GM10266 (cell line): Measurements from ENCODE around the gene PDZD4.

Experiments
- DNase-seq: peaks from one replicate; pipeline ENCODE4 v3.0.0; 2012; ENCODE audit errors: extremely low spot score
- TF ChIP-seq, protein P1 (sequence below): IDR thresholded peaks from 2 replicates; pipeline ENCODE4 v1.5.1; 2012; ENCODE audit warnings: mild to moderate bottlenecking, low read depth; ENCODE audit not compliant: control insufficient read depth, insufficient read depth; ENCODE audit errors: missing control alignments

The PDZD4 gene

GRCh38 chrX:153816831-153817690, 13.3 kb downstream of the PDZD4 start:
- TF ChIP-seq, protein P1, sequence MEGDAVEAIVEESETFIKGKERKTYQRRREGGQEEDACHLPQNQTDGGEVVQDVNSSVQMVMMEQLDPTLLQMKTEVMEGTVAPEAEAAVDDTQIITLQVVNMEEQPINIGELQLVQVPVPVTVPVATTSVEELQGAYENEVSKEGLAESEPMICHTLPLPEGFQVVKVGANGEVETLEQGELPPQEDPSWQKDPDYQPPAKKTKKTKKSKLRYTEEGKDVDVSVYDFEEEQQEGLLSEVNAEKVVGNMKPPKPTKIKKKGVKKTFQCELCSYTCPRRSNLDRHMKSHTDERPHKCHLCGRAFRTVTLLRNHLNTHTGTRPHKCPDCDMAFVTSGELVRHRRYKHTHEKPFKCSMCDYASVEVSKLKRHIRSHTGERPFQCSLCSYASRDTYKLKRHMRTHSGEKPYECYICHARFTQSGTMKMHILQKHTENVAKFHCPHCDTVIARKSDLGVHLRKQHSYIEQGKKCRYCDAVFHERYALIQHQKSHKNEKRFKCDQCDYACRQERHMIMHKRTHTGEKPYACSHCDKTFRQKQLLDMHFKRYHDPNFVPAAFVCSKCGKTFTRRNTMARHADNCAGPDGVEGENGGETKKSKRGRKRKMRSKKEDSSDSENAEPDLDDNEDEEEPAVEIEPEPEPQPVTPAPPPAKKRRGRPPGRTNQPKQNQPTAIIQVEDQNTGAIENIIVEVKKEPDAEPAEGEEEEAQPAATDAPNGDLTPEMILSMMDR: no peak
- no peak for DNase-seq

DNA sequence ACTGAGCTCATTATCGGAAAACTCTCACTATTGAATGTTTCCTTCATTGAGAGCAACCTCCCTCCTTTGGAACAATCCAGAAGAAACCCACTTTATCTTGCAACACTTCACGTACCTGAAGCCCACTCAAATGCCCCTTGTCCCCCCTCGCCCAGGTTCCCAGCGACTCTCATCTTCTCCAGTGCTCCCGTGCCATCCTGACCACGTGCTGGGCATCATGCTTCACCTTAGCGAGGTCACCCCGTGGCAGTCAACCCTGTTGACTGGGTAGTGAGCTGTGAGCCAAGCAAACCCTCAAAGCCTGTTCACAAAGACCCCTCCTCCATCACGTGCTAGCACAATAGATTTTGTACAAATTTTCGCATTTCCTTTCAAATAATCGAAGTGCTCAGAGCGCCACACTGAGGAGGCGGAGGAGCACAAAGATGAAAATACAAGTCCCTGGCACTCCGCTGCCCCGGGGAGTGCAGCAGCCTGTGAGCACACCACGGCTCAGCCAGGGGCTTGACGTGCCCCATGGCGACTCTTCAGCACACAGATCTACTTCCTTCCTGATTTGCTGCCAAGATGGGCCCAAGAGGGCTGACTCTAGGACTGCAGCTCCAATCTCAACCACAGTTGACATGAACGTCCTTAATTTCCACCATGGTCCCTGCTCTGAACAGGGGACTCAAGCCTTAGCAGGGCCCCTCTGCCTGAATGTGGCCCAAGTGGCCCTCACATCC, 15.6 kb downstream of the PDZD4 start:
- no peak for DNase-seq
- TF ChIP-seq, protein P1: no peak

GRCh38 chrX:153813161-153813560, 17.2 kb downstream of the PDZD4 start:
- DNase-seq: no peak
- TF ChIP-seq, protein P1: no peak

DNA sequence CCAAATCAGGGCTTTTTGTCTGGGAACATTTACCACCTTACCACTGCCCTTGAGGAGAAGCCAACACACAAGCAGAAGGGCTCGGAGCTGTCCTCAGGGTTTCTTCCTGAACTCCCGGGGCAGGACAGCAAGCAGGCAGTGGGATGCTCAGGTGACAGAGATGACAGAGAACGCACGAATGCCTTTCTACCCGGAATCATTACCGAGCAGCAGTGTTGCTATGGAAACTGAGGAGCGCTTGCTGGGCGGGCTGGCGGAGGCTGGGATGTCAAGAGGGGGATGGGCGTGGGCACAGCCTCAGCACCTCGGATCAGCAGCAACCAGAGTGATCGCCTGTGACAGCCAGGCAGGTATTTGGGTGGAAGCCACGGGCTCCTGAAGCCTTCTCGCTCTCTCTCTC, 18.1 kb downstream of the PDZD4 start:
- TF ChIP-seq, protein P1: no peak
- DNase-seq: no peak

GRCh38 chrX:153807976-153808375, 22.4 kb downstream of the PDZD4 start:
- no peak for DNase-seq
- TF ChIP-seq, protein P1: no peak

DNA sequence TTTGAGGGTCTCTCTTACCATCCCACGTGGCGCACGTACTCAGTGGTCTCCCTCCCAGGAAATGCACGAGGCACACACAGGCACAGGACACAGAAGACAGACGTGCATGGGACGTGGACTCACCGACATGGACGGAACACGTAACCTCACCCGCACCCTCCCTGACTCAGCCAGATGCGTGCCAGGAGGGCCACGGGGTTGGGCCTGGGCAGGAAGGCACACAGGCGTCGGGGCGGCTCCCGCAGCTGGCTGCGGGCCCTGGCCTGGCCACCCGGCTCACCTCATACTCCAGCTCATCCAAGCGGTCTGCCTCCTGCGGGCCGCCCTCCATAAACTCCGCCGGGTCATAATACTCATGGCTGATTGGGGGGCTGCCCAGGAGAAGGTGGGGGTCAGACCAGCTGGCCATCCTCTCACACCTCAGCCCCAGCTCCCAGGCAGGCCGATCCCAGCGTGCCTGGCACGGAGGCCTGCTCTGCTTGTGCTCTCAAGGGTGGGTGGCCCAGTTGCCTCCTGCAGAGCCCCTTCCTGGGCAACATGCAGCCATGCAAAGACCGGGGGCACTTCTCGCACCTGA, 23.3 kb downstream of the PDZD4 start:
- TF ChIP-seq, protein P1: no peak
- no peak for DNase-seq

- no peak for DNase-seq
- TF ChIP-seq, protein P1: no peak
Observed at GRCh38 chrX:153805436-153805835, 24.9 kb downstream of the PDZD4 start.
